Subcutaneous abdominal adipose tissue (tissue), 5 donors: ENCODE data around the gene MRC1.

Source experiments
- H3K27ac ChIP-seq: one replicate; pipeline ENCODE4 v1.7.0; 2013; ENCODE audit warnings: low read depth, mild to moderate bottlenecking, inconsistent platforms, low read length, moderate library complexity
- H3K27me3 ChIP-seq, 5 donors: one replicate each; pipeline ENCODE4 v1.7.0; 2013; ENCODE audit warnings: low read length in 5 of 5, inconsistent platforms in 1 of 5; ENCODE audit not compliant: control insufficient read depth in 5 of 5, insufficient read depth in 4 of 5
- H3K36me3 ChIP-seq, 5 donors: one replicate each; pipeline ENCODE4 v1.7.0; 2013; ENCODE audit warnings: low read length in 5 of 5; ENCODE audit not compliant: control insufficient read depth in 5 of 5, insufficient read depth in 5 of 5
- H3K4me1 ChIP-seq, 5 donors: one replicate each; pipeline ENCODE4 v1.7.0; 2013; ENCODE audit warnings: low read length in 5 of 5, mild to moderate bottlenecking in 3 of 5, moderate library complexity in 1 of 5; ENCODE audit not compliant: control insufficient read depth in 5 of 5, insufficient read depth in 5 of 5
- H3K4me3 ChIP-seq, 5 donors: one replicate each; pipeline ENCODE4 v1.7.0; 2013; ENCODE audit warnings: low read length in 5 of 5, low read depth in 1 of 5
- H3K9ac ChIP-seq, 5 donors: one replicate each; pipeline ENCODE4 v1.7.0; 2013; ENCODE audit warnings: low read length in 5 of 5, mild to moderate bottlenecking in 4 of 5, moderate library complexity in 3 of 5
- H3K9me3 ChIP-seq, 5 donors: one replicate each; pipeline ENCODE4 v1.7.0; 2013; ENCODE audit warnings: low read length in 5 of 5; ENCODE audit not compliant: control insufficient read depth in 5 of 5
- donor health status: healthy.
- donor health status: healthy.
- donor health status: healthy.
- donor health status: healthy.
- donor health status: healthy.

The MRC1 gene

DNA sequence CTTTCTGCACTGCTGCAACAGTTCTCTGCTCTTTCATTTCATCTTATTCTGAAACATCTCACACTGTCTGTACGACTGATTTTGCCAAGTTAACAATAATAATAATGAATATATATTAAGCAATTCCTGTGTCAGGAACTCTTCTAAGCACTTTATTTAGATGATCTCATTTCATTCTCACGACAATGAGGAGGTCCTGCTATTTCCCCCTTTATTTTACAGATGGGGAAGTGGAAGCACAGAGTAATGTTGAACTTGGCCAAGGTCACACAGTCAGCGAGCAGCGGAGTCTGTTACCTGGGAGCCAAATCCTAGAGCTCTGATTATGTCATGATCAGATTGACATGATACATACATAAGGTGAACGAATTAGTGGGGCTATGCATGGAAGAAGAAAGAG is 5.8 kb downstream of the MRC1 start:
- H3K9me3 ChIP-seq, result no peaks in the 10 kb centered on the region
- H3K27me3 ChIP-seq, result no peaks in the 10 kb centered on the region
- H3K4me1 ChIP-seq, result no peaks in the 10 kb centered on the region
- H3K36me3 ChIP-seq, result no peaks in the 10 kb centered on the region
- no peak overlapping the region for H3K27ac ChIP-seq
- no peak overlapping the region for H3K9ac ChIP-seq
- no peak overlapping the region for H3K4me3 ChIP-seq

DNA sequence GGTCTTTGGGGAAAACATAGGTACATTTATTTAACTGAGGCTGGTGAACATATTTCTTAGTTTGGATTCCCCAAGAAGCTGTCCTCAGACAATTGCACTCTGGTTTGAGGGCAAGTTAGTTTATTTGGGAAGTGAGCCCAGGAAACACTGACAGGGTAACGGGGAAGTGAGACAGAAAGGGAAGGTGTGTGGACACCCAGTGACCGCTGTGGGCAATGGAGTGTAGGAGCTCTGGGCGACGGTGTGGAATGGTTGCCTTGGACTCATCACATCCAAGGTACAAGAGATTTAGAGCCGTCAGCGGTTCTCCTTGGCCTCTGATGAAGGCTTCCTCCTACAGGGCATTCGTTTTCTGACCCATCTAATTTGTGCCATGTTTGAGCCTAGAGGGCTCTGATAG is 7.1 kb downstream of the MRC1 start:
- Histone ChIP-seq H3K4me3 (no peak overlapping the region), H3K9me3 (no peaks in the 10 kb centered on the region), H3K27me3 (no peaks in the 10 kb centered on the region), H3K4me1 (no peaks in the 10 kb centered on the region), H3K27ac (no peak overlapping the region), H3K9ac (no peak overlapping the region), H3K36me3 (no peaks in the 10 kb centered on the region)

DNA sequence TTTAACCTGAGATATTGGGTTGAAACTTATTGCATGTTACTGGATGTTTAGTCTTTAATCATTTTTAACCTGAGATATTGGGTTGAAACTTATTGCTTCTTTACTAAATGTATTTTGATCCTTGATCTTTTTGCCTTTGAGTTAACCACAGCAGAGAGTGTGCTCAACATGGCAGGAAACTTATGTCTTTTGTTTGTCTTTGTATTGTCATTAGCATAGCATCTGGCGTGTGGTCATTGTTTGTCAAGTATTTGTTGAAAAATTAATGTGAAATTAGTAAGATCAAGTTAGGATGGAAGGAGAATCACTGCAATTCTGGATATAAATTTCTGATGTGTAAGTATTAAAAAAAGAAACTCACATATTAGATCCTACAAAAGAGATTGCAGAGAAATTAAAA is 8.2 kb downstream of the MRC1 start:
- Histone ChIP-seq H3K27ac (no peak overlapping the region), H3K9ac (no peak overlapping the region), H3K9me3 (no peaks in the 10 kb centered on the region), H3K4me1 (no peaks in the 10 kb centered on the region), H3K4me3 (no peak overlapping the region), H3K27me3 (no peaks in the 10 kb centered on the region), H3K36me3 (no peaks in the 10 kb centered on the region)

GRCh38 chr10:17817790-17818189 is 8.6 kb downstream of the MRC1 start:
- Histone ChIP-seq H3K27ac (no peak overlapping the region), H3K4me1 (no peaks in the 10 kb centered on the region), H3K4me3 (no peak overlapping the region), H3K36me3 (no peaks in the 10 kb centered on the region), H3K9ac (no peak overlapping the region), H3K27me3 (no peaks in the 10 kb centered on the region), H3K9me3 (no peaks in the 10 kb centered on the region)

DNA sequence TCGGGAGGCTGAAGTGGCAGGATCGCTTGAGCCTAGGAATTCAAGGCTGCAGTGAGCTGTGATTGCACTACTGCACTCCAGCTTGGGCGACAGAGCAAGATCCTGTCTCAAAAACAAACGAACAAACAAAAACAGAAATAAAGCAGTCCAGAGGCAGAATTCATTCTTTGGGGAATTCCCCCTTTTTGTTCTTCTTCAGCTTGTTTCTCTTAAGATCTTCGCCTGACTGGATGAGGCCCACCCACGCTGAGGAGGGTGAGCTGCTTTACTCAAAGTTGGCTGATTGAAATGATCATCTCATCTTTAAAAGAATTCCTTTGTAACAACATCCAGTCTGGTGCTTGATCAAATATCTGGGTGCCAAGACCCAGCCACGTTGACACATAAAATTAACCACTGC is 10.7 kb downstream of the MRC1 start:
- Histone ChIP-seq H3K9me3 (no peaks in the 10 kb centered on the region), H3K27ac (no peak overlapping the region), H3K27me3 (no peaks in the 10 kb centered on the region), H3K36me3 (no peaks in the 10 kb centered on the region), H3K4me1 (no peaks in the 10 kb centered on the region), H3K9ac (no peak overlapping the region), H3K4me3 (no peak overlapping the region)

GRCh38 chr10:17820943-17821342 is 11.8 kb downstream of the MRC1 start:
- no peak overlapping the region for H3K9ac ChIP-seq
- H3K36me3 ChIP-seq, result peaks cover 0 to 7% (median 0%) of the 10 kb centered on the region in 5 donors
- no peaks in the 10 kb centered on the region for H3K27me3 ChIP-seq
- no peak overlapping the region for H3K27ac ChIP-seq
- H3K4me1 ChIP-seq, result no peaks in the 10 kb centered on the region
- no peak overlapping the region for H3K4me3 ChIP-seq
- no peaks in the 10 kb centered on the region for H3K9me3 ChIP-seq

- no peak overlapping the region for H3K4me3 ChIP-seq
- no peaks in the 10 kb centered on the region for H3K27me3 ChIP-seq
- no peak overlapping the region for H3K27ac ChIP-seq
- H3K36me3 ChIP-seq, result peaks cover 0 to 7% (median 0%) of the 10 kb centered on the region in 5 donors
- H3K9ac ChIP-seq, result no peak overlapping the region
- H3K4me1 ChIP-seq, result no peaks in the 10 kb centered on the region
- H3K9me3 ChIP-seq, result no peaks in the 10 kb centered on the region
Observed at GRCh38 chr10:17821893-17822292, 12.7 kb downstream of the MRC1 start.

DNA sequence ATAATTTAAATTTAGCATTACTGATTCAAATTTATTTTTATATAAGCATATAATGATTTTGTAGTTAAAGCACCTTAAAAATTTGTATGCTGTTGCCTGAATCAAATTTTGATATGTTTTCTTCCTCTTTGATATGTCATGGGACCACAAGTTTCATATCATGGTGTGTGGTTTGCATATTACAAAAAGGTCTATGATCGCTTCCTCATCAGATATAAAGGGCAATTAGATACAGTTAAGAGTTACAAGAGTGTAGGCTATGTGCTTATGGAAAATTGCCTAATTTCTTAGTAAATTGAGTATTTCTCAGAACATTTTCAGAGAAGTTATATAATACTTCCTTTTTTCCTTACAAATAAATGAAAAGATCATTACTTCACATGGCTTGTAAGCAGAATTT is 22.2 kb downstream of the MRC1 start:
- peaks cover 0 to 10% (median 0%) of the 10 kb centered on the region in 5 donors for H3K4me1 ChIP-seq
- H3K27ac ChIP-seq, result no peak overlapping the region
- no peaks in the 10 kb centered on the region for H3K9me3 ChIP-seq
- H3K9ac ChIP-seq, result no peak overlapping the region
- H3K27me3 ChIP-seq, result peaks cover 0 to 8% (median 3%) of the 10 kb centered on the region in 5 donors
- H3K4me3 ChIP-seq, result no peak overlapping the region
- peaks cover 0 to 4% (median 0%) of the 10 kb centered on the region in 5 donors for H3K36me3 ChIP-seq

DNA sequence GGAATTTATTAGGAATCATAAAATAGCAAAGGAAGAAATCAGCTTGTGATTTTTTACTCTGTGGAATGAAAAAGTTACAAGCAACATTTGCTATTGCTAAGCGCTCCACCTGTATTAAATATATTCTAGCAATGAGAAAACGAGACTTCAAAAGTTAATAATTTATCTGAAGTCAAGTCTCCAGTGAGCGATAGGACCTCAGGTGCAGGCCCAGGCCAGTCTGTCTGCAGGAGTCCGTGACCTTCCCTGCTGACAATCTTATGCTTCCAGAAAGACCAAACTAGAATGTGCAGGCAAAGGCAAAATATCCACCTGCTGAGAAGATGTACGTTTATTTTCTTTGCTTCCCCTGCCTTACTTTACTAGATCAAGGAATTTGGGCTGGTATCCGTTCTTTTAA is 22.7 kb downstream of the MRC1 start:
- H3K27me3 ChIP-seq, result peaks cover 0 to 8% (median 3%) of the 10 kb centered on the region in 5 donors
- H3K9me3 ChIP-seq, result no peaks in the 10 kb centered on the region
- H3K27ac ChIP-seq, result no peak overlapping the region
- peaks cover 0 to 4% (median 0%) of the 10 kb centered on the region in 5 donors for H3K36me3 ChIP-seq
- H3K4me3 ChIP-seq, result no peak overlapping the region
- peaks cover 0 to 14% (median 2%) of the 10 kb centered on the region in 5 donors for H3K4me1 ChIP-seq
- no peak overlapping the region for H3K9ac ChIP-seq

- Histone ChIP-seq H3K9ac (no peak overlapping the region), H3K4me3 (no peak overlapping the region), H3K4me1 (peaks cover 0 to 28% (median 16%) of the 10 kb centered on the region in 5 donors), H3K9me3 (no peaks in the 10 kb centered on the region), H3K36me3 (peaks cover 0 to 4% (median 0%) of the 10 kb centered on the region in 5 donors), H3K27me3 (peaks cover 0 to 8% (median 3%) of the 10 kb centered on the region in 5 donors), H3K27ac (no peak overlapping the region)
Observed at GRCh38 chr10:17833656-17834055, 24.5 kb downstream of the MRC1 start.

DNA sequence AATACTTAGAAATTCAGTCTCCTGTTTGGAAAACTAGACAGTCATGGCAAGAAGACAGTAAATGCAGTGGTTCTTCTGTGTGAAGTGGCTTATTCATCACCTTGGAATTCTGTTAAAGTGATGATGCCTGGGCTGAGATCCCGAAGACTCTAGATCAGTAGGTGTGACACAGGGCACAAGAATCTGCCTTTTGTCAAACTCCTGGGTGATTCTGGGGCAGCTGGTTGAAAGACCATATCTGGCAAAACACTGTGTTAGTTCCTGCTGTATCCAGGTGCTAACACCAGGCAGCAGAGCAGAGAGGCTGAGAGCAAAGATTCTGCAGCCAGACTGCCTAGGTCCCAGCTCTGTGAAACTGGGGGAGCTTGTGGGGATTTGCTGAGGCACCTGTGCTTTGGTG is 26.5 kb downstream of the MRC1 start:
- no peaks in the 10 kb centered on the region for H3K9me3 ChIP-seq
- H3K9ac ChIP-seq, result no peak overlapping the region
- H3K4me3 ChIP-seq, result no peak overlapping the region
- peaks cover 0 to 8% (median 3%) of the 10 kb centered on the region in 5 donors for H3K27me3 ChIP-seq
- peaks cover 0 to 4% (median 0%) of the 10 kb centered on the region in 5 donors for H3K36me3 ChIP-seq
- no peak overlapping the region for H3K27ac ChIP-seq
- peaks cover 0 to 28% (median 16%) of the 10 kb centered on the region in 5 donors for H3K4me1 ChIP-seq
